H9 (cell line): ENCODE results near the gene ZFYVE28. TPM values are rescaled to one million over a fixed set of nuclear protein-coding genes. Genes with fewer than 3 reads are reported as not detected.

Experiments
- DNase-seq: peaks from one replicate; pipeline ENCODE4 v3.0.0-alpha.2; 2017
- H2AFZ ChIP-seq: one replicate; pipeline ENCODE4 v1.6.1; 2013; ENCODE audit warnings: mild to moderate bottlenecking, low read length, control low read depth, moderate library complexity
- H2AK5ac ChIP-seq: 2 replicates; pipeline ENCODE4 v1.6.1; 2013; ENCODE audit warnings: low read length, control low read depth, mixed read lengths; ENCODE audit not compliant: insufficient read length
- H2BK120ac ChIP-seq: one replicate; pipeline ENCODE4 v1.6.1; 2013; ENCODE audit warnings: low read depth, mild to moderate bottlenecking, low read length, control low read depth, inconsistent platforms; ENCODE audit not compliant: poor library complexity, severe bottlenecking
- H2BK12ac ChIP-seq: 2 replicates; pipeline ENCODE4 v1.6.1; 2013; ENCODE audit warnings: low read length, control low read depth, mixed read lengths, low read depth; ENCODE audit not compliant: insufficient read length
- H2BK15ac ChIP-seq: 2 replicates; pipeline ENCODE4 v1.6.1; 2013; ENCODE audit warnings: low read depth, low read length, control low read depth
- H2BK20ac ChIP-seq: one replicate; pipeline ENCODE4 v1.6.1; 2013; ENCODE audit warnings: low read depth, mild to moderate bottlenecking, low read length, control low read depth, inconsistent platforms; ENCODE audit not compliant: poor library complexity, severe bottlenecking
- H2BK5ac ChIP-seq: 2 replicates; pipeline ENCODE4 v1.6.1; 2013; ENCODE audit warnings: low read length, control low read depth, mixed read lengths; ENCODE audit not compliant: insufficient read length
- H3K14ac ChIP-seq: 2 replicates; pipeline ENCODE4 v1.6.1; 2013; ENCODE audit warnings: low read length, control low read depth; ENCODE audit not compliant: insufficient read depth
- H3K18ac ChIP-seq: 2 replicates; pipeline ENCODE4 v1.6.1; 2013; ENCODE audit warnings: low read depth, mild to moderate bottlenecking, mixed read lengths, low read length, control low read depth; ENCODE audit not compliant: insufficient read length
- H3K23ac ChIP-seq: 2 replicates; pipeline ENCODE4 v1.6.1; 2013; ENCODE audit warnings: low read length, control low read depth, mixed read lengths, low read depth; ENCODE audit not compliant: insufficient read length
- H3K23me2 ChIP-seq: 2 replicates; pipeline ENCODE4 v1.6.1; 2013; ENCODE audit warnings: low read depth, mild to moderate bottlenecking, mixed read lengths, low read length, control low read depth; ENCODE audit not compliant: insufficient read length, poor library complexity, severe bottlenecking
- H3K27ac ChIP-seq: 2 replicates; pipeline ENCODE4 v1.5.1; 2013; ENCODE audit warnings: low read length, control low read depth, mixed read lengths, low read depth; ENCODE audit not compliant: insufficient read length
- H3K27me3 ChIP-seq: 2 replicates; pipeline ENCODE4 v1.6.1; 2013; ENCODE audit warnings: low read length, control low read depth, inconsistent platforms; ENCODE audit not compliant: insufficient read depth
- H3K4ac ChIP-seq: 2 replicates; pipeline ENCODE4 v1.6.1; 2013; ENCODE audit warnings: low read depth, mild to moderate bottlenecking, control low read depth, inconsistent platforms, low read length, moderate library complexity
- H3K4me1 ChIP-seq: 2 replicates; pipeline ENCODE4 v1.6.1; 2013; ENCODE audit warnings: low read length, control low read depth, inconsistent platforms; ENCODE audit not compliant: insufficient read depth
- H3K4me2 ChIP-seq: 2 replicates; pipeline ENCODE4 v1.6.1; 2013; ENCODE audit warnings: low read length, control low read depth, mixed read lengths; ENCODE audit not compliant: insufficient read length, insufficient read depth
- H3K56ac ChIP-seq: 2 replicates; pipeline ENCODE4 v1.6.1; 2013; ENCODE audit warnings: low read depth, mild to moderate bottlenecking, mixed read lengths, low read length, control low read depth; ENCODE audit not compliant: insufficient read length
- H3K79me1 ChIP-seq: 2 replicates; pipeline ENCODE4 v1.6.1; 2013; ENCODE audit warnings: low read depth, mild to moderate bottlenecking, moderate library complexity, low read length, control low read depth, inconsistent platforms; ENCODE audit not compliant: insufficient read depth, poor library complexity, severe bottlenecking
- H3K79me2 ChIP-seq: 2 replicates; pipeline ENCODE4 v1.6.1; 2013; ENCODE audit warnings: low read length, control low read depth, inconsistent platforms; ENCODE audit not compliant: insufficient read depth
- H3K9ac ChIP-seq: 2 replicates; pipeline ENCODE4 v1.6.1; 2013; ENCODE audit warnings: low read length, control low read depth, mixed read lengths; ENCODE audit not compliant: insufficient read length; ENCODE audit errors: extremely low read depth
- H3K9me3 ChIP-seq: one replicate; pipeline ENCODE4 v1.6.1; 2013; ENCODE audit warnings: low read depth, low read length, inconsistent platforms; ENCODE audit not compliant: control insufficient read depth
- H3T11ph ChIP-seq: one replicate; pipeline ENCODE4 v1.6.1; 2013; ENCODE audit warnings: mild to moderate bottlenecking, low read length, control low read depth, inconsistent platforms
- H4K20me1 ChIP-seq: one replicate; pipeline ENCODE4 v1.6.1; 2013; ENCODE audit not compliant: control insufficient read depth, insufficient read length, insufficient read depth
- H4K5ac ChIP-seq: 2 replicates; pipeline ENCODE4 v1.6.1; 2013; ENCODE audit warnings: low read depth, mild to moderate bottlenecking, mixed read lengths, low read length, control low read depth; ENCODE audit not compliant: insufficient read length
- H4K8ac ChIP-seq: replicated peaks from 2 replicates; pipeline ENCODE4 v1.6.1; 2013; ENCODE audit warnings: low read length, control low read depth, mixed read lengths, low read depth; ENCODE audit not compliant: insufficient read length
- H4K91ac ChIP-seq: 2 replicates; pipeline ENCODE4 v1.6.1; 2013; ENCODE audit warnings: low read depth, mild to moderate bottlenecking, moderate library complexity, mixed read lengths, low read length, control low read depth; ENCODE audit not compliant: insufficient read length
- H3K27ac Mint-ChIP-seq, 3 experiments: 2 replicates in 2 of 3; 3 replicates in 1 of 3; pipeline ENCODE4 v1.8.0; 2020 to 2021; ENCODE audit warnings: mixed read lengths in 3 of 3, mild to moderate bottlenecking in 1 of 3, moderate library complexity in 1 of 3
- H3K27me3 Mint-ChIP-seq: 2 replicates; pipeline ENCODE4 v1.8.0; 2021; ENCODE audit warnings: low read depth, mild to moderate bottlenecking, moderate library complexity, mixed read lengths
- H3K36me3 Mint-ChIP-seq, 3 experiments: 2 replicates in 2 of 3; 3 replicates in 1 of 3; pipeline ENCODE4 v1.8.0; 2020 to 2021; ENCODE audit warnings: low read depth in 3 of 3, mixed read lengths in 3 of 3; ENCODE audit not compliant: insufficient read depth in 1 of 3
- H3K4me1 Mint-ChIP-seq, 2 experiments: 2 replicates each; pipeline ENCODE4 v1.8.0; 2020; ENCODE audit warnings: mixed read lengths in 2 of 2
- H3K4me3 Mint-ChIP-seq, 2 experiments: 2 replicates in 1 of 2; 3 replicates in 1 of 2; pipeline ENCODE4 v1.8.0; 2020 to 2021; ENCODE audit warnings: mild to moderate bottlenecking in 2 of 2, mixed read lengths in 2 of 2, moderate library complexity in 1 of 2
- H3K9me3 Mint-ChIP-seq, 2 experiments: 2 replicates in 1 of 2; 3 replicates in 1 of 2; pipeline ENCODE4 v1.8.0; 2020; ENCODE audit warnings: mild to moderate bottlenecking in 2 of 2, mixed read lengths in 2 of 2, moderate library complexity in 1 of 2
- CTCF ChIP-seq: fragments of 200-600 bp; sonication (generic); conservative IDR thresholded peaks from 3 replicates; pipeline ENCODE4 v1.8.0; 2021; ENCODE audit warnings: antibody characterized with exemption, mild to moderate bottlenecking
- WGBS: extraction: QIAGEN DNeasy Blood & Tissue Kit; methylation state at CpG from one replicate; pipeline ENCODE4 v1.1.7; 2013; ENCODE audit warnings: missing lambda C conversion rate, low lambda C conversion rate, mixed read lengths; ENCODE audit not compliant: insufficient read length; ENCODE audit errors: extremely low coverage; 5-methylcytosine and 5-hydroxymethylcytosine counted together
- total RNA-seq: library from RNA; stranded (reverse); gene quantifications from 2 replicates; pipeline ENCODE4 v1.2.1, GENCODE V29; 2021

Gene ZFYVE28
- total RNA-seq, 1 experiment from 2014 or later, result 0.98 TPM

- Histone ChIP-seq H3K4me1 (no peaks in the 10 kb centered on the region), H3K56ac (no peak overlapping the region), H3K27ac (no peak overlapping the region), H3K79me2 (no peaks in the 10 kb centered on the region), H3K14ac (no peak overlapping the region), H4K20me1 (no peaks in the 10 kb centered on the region), H2BK20ac (no peak overlapping the region), H2BK5ac (no peak overlapping the region), H4K91ac (no peak overlapping the region), H2AFZ (no peak overlapping the region), H3K79me1 (no peaks in the 10 kb centered on the region), H3K4ac (no peak overlapping the region), H3K9me3 (no peaks in the 10 kb centered on the region), H3K23ac (no peak overlapping the region), H2BK12ac (no peak overlapping the region), H3K27me3 (no peaks in the 10 kb centered on the region), H2BK120ac (no peak overlapping the region), H3K18ac (no peak overlapping the region), H2BK15ac (no peak overlapping the region), H3T11ph (no peak overlapping the region), H3K23me2 (no peaks in the 10 kb centered on the region), H3K4me2 (no peak overlapping the region), H4K8ac (no peak overlapping the region), H4K5ac (no peak overlapping the region), H2AK5ac (no peak overlapping the region), H3K9ac (no peak overlapping the region)
- no peaks in the 10 kb centered on the region for H3K9me3 Mint-ChIP-seq
- TF ChIP-seq CTCF, result no peak
- peaks cover 2% of the 10 kb centered on the region; the same call in 1 of the 2 replicates for H3K27me3 Mint-ChIP-seq
- DNase-seq, result no peak
- no peak overlapping the region for H3K27ac Mint-ChIP-seq
- 100% methylated on average over 1 of the region's 12 CpGs for WGBS
- H3K4me1 Mint-ChIP-seq, result peaks cover 4 to 11% of the 10 kb centered on the region in 2 experiments; a peak in 3 of 4 replicates
- H3K4me3 Mint-ChIP-seq, result no peak overlapping the region
- no peaks in the 10 kb centered on the region for H3K36me3 Mint-ChIP-seq
Observed at GRCh38 chr4:2269618-2270163, 148.8 kb downstream of the ZFYVE28 start.
